Measurements from ENCODE around the gene CHI3L1.

CHI3L1 gene

DNA sequence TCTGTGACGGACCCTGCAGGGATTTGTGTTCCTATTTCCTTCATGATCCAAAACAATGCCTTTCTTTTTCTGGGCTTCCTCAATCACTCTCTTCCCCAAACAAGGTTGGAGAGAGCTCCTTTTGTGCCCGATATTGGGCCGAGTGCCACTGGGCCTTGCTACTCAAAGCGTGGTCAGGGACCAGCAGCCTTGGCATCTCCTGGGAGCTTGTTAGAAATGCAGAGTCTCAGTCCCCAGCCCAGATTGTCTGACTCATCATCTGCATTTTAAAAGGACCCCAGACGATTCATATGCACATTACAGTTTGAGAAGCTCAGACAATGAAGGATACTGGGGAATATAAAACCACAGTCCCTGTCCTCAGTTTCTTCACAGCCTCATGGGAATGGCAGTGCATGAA lies 39.1 kb downstream of the CHI3L1 start:
- DNase-seq (ENCODE audit: low read depth): no peak
- no peak for TF ChIP-seq CTCF (IDR thresholded peaks at IDR 0.05; ENCODE audit: low read length, missing control alignments)
- H3K4me3 ChIP-seq (replicated peaks; ENCODE audit: low read depth, low read length): no peak overlapping the region

DNA sequence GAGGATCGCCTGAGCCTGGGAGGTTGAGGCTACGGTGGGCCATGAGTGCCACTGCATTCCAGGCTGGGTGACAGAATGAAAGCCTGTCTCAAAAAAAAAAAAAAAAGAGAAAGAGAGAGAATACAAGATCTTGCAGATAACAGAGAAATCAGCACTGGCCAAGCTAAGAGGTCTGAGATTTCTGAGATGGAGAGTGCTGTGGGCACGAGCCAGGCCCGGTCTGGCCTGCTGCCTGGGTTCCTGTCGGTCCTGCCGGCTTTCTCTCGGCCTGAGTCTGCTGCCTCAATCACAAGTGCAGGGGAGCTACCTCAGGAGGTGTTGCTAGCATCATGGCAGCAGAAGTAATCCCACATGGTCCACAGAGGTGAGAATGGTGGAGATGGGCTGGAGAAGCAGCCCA lies 40.0 kb downstream of the CHI3L1 start:
- TF ChIP-seq CTCF (IDR thresholded peaks at IDR 0.05; ENCODE audit: low read length, missing control alignments): no peak
- H3K4me3 ChIP-seq (replicated peaks; ENCODE audit: low read depth, low read length): no peak overlapping the region
- DNase-seq (ENCODE audit: low read depth): no peak

GRCh38 chr1:203146042-203146369 lies 40.5 kb downstream of the CHI3L1 start:
- no peak for TF ChIP-seq CTCF (IDR thresholded peaks at IDR 0.05; ENCODE audit: low read length, missing control alignments)

DNA sequence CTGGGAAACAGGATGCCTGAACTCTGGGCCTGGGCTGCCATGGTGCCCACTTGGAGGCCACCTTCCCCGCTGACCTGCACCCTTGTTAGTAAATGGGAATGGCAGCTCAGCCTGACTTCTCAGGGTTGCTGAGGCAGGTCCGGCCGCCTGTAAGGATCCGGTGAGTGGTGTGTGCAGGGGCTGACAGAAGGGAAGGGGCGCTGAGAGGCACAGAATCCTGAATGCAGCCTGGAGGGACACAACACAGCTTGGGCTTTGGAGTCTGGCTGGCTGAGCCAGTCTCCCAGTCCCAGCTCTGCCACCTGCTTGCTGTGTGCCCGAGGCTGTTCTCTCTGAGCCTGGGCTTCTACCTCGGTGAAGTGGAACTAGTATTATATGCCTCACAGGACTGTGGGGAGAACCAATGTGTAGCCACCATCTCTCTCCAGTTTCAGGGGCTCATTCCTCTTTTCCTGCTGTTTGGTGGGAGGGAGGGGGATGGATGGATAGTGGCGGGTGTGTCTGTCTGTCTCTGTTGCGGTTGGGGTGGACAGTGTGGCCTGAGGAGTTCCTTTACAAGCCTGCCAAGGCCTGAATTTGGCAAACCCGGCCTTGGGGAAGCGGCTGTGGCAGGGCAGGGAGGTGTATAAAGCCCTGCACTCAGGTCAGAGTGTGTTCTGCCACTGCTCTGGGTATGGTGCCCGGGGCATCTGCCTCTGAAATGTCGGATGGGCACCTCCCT lies 41.0 kb downstream of the CHI3L1 start:
- TF ChIP-seq CTCF (IDR thresholded peaks at IDR 0.05; ENCODE audit: low read length, missing control alignments): no peak
- no peak for DNase-seq (ENCODE audit: low read depth)
- H3K4me3 ChIP-seq (replicated peaks; ENCODE audit: low read depth, low read length): no peak overlapping the region

More at GRCh38 chr1:203146042-203146369, 40.5 kb downstream of the CHI3L1 start:
- no peak for DNase-seq (ENCODE audit: low read depth)
- H3K4me3 ChIP-seq (replicated peaks; ENCODE audit: low read depth, low read length): no peak overlapping the region

- no peak for TF ChIP-seq CTCF (IDR thresholded peaks at IDR 0.05; ENCODE audit: low read length, missing control alignments)
- no peak overlapping the region for H3K4me3 ChIP-seq (replicated peaks; ENCODE audit: low read depth, low read length)
- peak; percentile 56 for DNase-seq (ENCODE audit: low read depth)
Measured at GRCh38 chr1:203144661-203145060, 41.8 kb downstream of the CHI3L1 start.

DNA sequence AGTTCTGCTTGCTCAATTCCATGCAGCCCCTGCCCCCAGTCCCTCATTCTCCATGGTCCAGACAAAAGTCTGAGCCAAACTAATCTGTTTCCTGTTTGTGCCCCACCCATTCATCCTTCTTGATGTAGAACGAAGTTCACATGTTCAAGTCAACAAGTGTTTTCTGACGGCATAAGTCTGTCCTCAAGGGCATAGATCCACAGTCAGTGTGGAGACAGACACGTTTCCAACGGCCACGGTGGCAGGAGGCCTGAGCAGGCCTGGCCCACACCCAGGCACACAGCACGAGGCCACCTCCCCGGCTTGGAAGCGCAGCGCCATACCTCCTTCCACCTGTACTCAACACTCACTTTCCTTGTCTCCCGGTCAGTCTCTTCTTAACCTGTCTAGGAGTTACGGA lies 42.9 kb downstream of the CHI3L1 start:
- no peak overlapping the region for H3K4me3 ChIP-seq (replicated peaks; ENCODE audit: low read depth, low read length)
- no peak for DNase-seq (ENCODE audit: low read depth)
- TF ChIP-seq CTCF (IDR thresholded peaks at IDR 0.05; ENCODE audit: low read length, missing control alignments): no peak
